Measurements from ENCODE around the gene EMC1. TPM values are rescaled to one million over a fixed set of nuclear protein-coding genes. Genes with fewer than 3 reads are reported as not detected.
"Not testable (repeated sequence)": the region's sequence is repeated elsewhere in the genome, so short reads cannot be mapped to it uniquely, and the experiment has no call there.

EMC1 gene
- total RNA-seq, result 10 to 100 TPM; 31.1 to 38.5 (median 35.1) TPM
- polyA plus RNA-seq, result 10 to 100 TPM; 12.7 to 29.4 (median 18.9) TPM
- long read RNA-seq, donor 1, full-length matches to known transcripts, result 17 of 33 reads
- long read RNA-seq, donor 1, partial matches to known transcripts, result 9 of 33 reads
- long read RNA-seq, donor 1, other reads (novel, unspliced or antisense), result 7 of 33 reads
- long read RNA-seq, donor 2, full-length matches to known transcripts, result 15 of 32 reads
- long read RNA-seq, donor 2, partial matches to known transcripts, result 9 of 32 reads
- long read RNA-seq, donor 2, other reads (novel, unspliced or antisense), result 8 of 32 reads

- no peak for TF ChIP-seq CTCF (IDR thresholded peaks at IDR 0.05)
- Histone ChIP-seq H3K4me1 (peaks cover 21% of the 10 kb centered on the region), H3K27ac (peak within 1 kb of the TSS; percentile 95), H3K36me3 (ENCODE audit: insufficient read depth in 1 of 2, low read depth in 1 of 2) (peaks cover 0 to 24% of the 10 kb centered on the region in 2 donors), H3K4me3 (peak within 1 kb of the TSS; percentile 93), H3K27me3 (ENCODE audit: insufficient read depth in 3 of 3, low read length in 2 of 3) (no peaks in the 10 kb centered on the region), H3K9me3 (no peaks in the 10 kb centered on the region)
- WGBS, 3 donors, result 0% methylated on average over 75 to 81 of the region's 81 CpGs
- DNase-seq, result peak; percentile 91 to 93
- ATAC-seq, result peak; percentile 95 to 97 (median 96)
- intact Hi-C loops (cut with DNase I), result loop anchor here (5.0 to 10.0 kb wide), 2 partner anchors 61 to 403 kb away; partner anchors contain the start of genes AKR7A2 (in 1 of the 2) and SLC66A1 (in 1 of the 2)
Observed at GRCh38 chr1:19251305-19252196, at the start of gene EMC1, which contains the start of gene MRTO4. Gene EMC1, minus strand, starts transcription at chr1:19251524. Its CDS starts 15 bp downstream, at chr1:19251509. Gene MRTO4, plus strand, starts transcription at chr1:19251805. Its CDS starts 31 bp downstream, at chr1:19251836.

- no peak overlapping the region for H3K27ac ChIP-seq
- intact Hi-C loops (cut with DNase I), result no loop called here
- no peak for TF ChIP-seq CTCF (IDR thresholded peaks at IDR 0.05)
- ATAC-seq (no peak), DNase-seq (no peak)
- H3K36me3 ChIP-seq (ENCODE audit: insufficient read depth in 1 of 2, low read depth in 1 of 2), result peaks cover 3 to 30% of the 10 kb centered on the region in 2 donors
- no peaks in the 10 kb centered on the region for H3K27me3 ChIP-seq (ENCODE audit: insufficient read depth in 3 of 3, low read length in 2 of 3)
- 26 to 40% (median 28%) methylated on average over 2 of the region's 2 CpGs for WGBS, 3 donors
- no peaks in the 10 kb centered on the region for H3K4me1 ChIP-seq
- no peak overlapping the region for H3K4me3 ChIP-seq
- no peaks in the 10 kb centered on the region for H3K9me3 ChIP-seq
Observed at GRCh38 chr1:19300211-19300610, 48.9 kb upstream of the EMC1 start.

DNA sequence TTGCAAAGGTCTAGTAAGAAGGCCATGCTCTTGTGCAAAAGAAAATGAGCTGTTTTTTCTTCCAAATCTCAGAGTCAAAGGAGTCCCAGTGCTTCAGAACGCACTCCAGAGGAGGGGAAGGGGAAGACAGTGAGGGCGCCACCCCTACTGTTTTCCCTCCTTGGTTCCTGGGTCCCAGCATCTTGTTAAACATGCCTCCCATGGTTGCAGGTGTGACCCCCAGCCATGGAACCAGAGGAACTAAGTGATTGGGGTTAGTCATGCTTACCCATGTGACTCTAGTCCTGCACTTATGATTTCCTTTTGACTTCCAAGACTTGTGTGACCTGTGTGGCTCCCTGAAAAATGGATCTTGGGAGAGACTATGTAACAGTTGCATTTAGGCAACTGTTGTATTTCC is 43.3 kb upstream of the EMC1 start:
- Histone ChIP-seq H3K9me3 (peaks cover 8% of the 10 kb centered on the region), H3K4me3 (no peak overlapping the region), H3K4me1 (peaks cover 2% of the 10 kb centered on the region), H3K36me3 (ENCODE audit: insufficient read depth in 1 of 2, low read depth in 1 of 2) (no peaks in the 10 kb centered on the region), H3K27me3 (ENCODE audit: insufficient read depth in 3 of 3, low read length in 2 of 3) (no peaks in the 10 kb centered on the region), H3K27ac (no peak overlapping the region)
- WGBS, 3 donors, result 83 to 100% (median 99%) methylated on average over 2 of the region's 2 CpGs
- DNase-seq (no peak), ATAC-seq (no peak)
- intact Hi-C loops (cut with DNase I), result no loop called here
- TF ChIP-seq CTCF (IDR thresholded peaks at IDR 0.05), result no peak

GRCh38 chr1:19289244-19289643 is 37.9 kb upstream of the EMC1 start:
- TF ChIP-seq CTCF (IDR thresholded peaks at IDR 0.05), result no peak
- Histone ChIP-seq H3K4me3 (peak overlapping the region; percentile 69), H3K27ac (no peak overlapping the region), H3K27me3 (ENCODE audit: insufficient read depth in 3 of 3, low read length in 2 of 3) (no peaks in the 10 kb centered on the region), H3K9me3 (no peaks in the 10 kb centered on the region), H3K36me3 (ENCODE audit: insufficient read depth in 1 of 2, low read depth in 1 of 2) (no peaks in the 10 kb centered on the region), H3K4me1 (peaks cover 8% of the 10 kb centered on the region)
- WGBS, 3 donors, result 20 to 34% (median 29%) methylated on average over 2 of the region's 2 CpGs
- intact Hi-C loops (cut with DNase I), result no loop called here
- ATAC-seq (peak in 3 of 4 donors; percentile 17 to 31 (median 18)), DNase-seq (no peak)

GRCh38 chr1:19288324-19289241 is 37.3 kb upstream of the EMC1 start, which contains the start of gene AKR7A3:
Gene AKR7A3, minus strand, starts transcription at chr1:19288770. Its CDS starts 61 bp downstream, at chr1:19288709.
- H3K36me3 ChIP-seq (ENCODE audit: insufficient read depth in 1 of 2, low read depth in 1 of 2); H3K4me1 ChIP-seq; intact Hi-C loops (cut with DNase I); H3K27me3 ChIP-seq (ENCODE audit: insufficient read depth in 3 of 3, low read length in 2 of 3); H3K9me3 ChIP-seq; H3K27ac ChIP-seq: not testable (repeated sequence)
- ATAC-seq (peak; percentile 86 to 94 (median 92)), DNase-seq (peak; percentile 61 to 76)
- H3K4me3 ChIP-seq, result peak within 1 kb of the TSS; percentile 69
- WGBS, 3 donors, result 11 to 12% (median 12%) methylated on average over 46 to 73 of the region's 82 CpGs

All from psoas muscle (tissue), 8 donors.